Dedifferentiated amniotic fluid mesenchymal stem cell (primary cell): Measurements from ENCODE around the gene CTSE.

Experiments used
- DNase-seq: peaks from one replicate; pipeline ENCODE4 v3.0.0-alpha.2; 2016; ENCODE audit errors: extremely low spot score

The CTSE gene

DNA sequence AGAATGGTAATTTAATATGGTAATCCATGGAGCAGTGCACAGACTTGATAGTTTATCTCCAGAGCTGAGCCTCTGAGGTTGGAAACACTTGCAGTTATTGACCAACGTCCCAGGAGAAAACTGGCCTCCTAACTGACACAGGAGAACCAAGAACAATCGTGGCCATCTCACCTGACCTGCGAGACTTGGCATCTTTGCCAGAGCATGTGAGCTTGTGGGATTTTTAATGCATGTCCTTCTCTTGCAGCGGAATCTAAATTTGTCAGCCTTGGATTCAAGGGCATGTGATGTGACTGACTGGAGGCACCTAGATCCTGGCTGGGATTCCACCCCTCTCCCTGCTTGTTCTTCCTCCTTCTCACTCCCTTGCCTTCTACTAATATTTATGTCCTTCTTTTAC is 52.6 kb downstream of the CTSE start:
- no peak for DNase-seq

DNA sequence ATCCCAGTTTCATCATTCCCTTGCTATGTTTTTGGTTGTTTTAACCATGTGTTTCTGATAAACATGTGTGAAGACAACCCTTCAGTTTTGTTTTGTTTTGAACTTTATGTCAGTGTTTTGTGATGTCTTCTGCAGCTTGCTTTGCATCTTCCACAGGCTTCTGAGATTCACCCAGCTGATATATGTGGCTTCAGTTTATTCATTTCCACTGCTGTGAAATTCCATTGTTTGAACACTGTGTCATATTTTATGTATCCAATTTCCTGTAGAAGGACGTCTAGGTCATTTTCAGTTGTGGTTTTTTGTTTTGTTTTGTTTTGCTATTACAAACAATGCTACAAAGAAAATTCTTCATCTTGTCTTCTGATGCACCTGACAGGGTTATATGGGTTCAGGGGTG is 53.2 kb downstream of the CTSE start:
- DNase-seq, result no peak

DNA sequence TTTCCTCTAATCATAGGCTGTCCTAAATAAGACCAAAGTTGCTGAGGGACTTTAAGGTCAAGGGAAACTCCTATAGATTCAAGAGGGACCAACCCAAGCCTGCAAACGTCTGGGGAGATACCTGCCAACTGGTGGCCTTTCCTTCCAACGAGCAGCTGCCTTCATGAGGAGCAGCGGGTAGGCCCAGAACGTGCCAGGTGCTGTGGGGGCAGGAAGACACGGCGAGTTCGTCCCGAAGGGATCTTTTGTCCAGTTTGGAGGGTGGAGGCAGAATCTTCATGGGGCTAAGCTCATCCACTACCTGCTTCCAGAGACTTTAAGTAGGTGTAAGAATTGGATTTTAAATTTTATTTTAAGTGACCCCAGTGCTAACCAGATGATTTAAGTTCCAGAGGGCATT is 54.5 kb downstream of the CTSE start:
- DNase-seq, result no peak

GRCh38 chr1:205967554-205968335 is 56.0 kb downstream of the CTSE start:
- no peak for DNase-seq

- DNase-seq, result no peak
These were observed 58.4 kb downstream of the CTSE start for GRCh38 chr1:205965036-205965884.

DNA sequence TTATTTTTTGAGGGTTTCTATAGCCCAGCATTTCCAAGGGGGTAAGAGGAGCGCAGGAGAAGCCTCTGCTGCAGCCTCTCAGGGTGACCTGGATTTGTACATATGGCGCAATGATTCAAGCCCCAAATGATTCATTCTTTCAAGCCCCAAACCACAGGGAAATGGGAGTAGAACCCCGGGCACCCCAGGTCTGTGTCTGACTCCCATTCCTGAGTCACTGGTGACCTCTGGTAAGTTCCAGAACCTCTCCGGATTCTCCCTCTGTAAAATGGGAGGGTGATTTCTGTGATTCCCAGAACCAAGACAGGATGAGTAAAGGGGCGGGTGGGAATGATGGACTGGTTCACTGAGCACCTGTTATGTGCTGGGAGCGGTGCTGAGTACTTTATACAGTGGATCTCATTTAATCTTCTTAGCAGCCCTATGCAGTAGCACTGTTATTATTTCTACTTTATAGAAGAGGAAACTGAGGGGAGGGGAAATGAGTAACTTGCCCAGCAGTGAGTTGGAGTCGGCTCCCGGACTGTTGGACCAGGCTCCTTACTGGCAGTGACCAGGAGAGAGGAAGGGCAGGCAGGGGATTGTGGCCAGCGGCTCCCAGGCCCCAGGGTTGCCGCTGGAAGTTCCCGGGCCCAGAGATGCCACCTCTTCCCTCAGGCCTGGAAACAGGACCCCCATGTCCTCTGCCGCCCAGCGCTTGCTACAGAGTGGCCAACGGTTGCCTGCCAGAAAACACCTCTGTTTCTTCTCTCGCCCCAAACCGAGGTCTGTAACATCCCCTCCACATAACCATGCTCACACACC is 60.1 kb downstream of the CTSE start:
- no peak for DNase-seq

GRCh38 chr1:205962821-205963221 is 60.9 kb downstream of the CTSE start:
- no peak for DNase-seq

DNA sequence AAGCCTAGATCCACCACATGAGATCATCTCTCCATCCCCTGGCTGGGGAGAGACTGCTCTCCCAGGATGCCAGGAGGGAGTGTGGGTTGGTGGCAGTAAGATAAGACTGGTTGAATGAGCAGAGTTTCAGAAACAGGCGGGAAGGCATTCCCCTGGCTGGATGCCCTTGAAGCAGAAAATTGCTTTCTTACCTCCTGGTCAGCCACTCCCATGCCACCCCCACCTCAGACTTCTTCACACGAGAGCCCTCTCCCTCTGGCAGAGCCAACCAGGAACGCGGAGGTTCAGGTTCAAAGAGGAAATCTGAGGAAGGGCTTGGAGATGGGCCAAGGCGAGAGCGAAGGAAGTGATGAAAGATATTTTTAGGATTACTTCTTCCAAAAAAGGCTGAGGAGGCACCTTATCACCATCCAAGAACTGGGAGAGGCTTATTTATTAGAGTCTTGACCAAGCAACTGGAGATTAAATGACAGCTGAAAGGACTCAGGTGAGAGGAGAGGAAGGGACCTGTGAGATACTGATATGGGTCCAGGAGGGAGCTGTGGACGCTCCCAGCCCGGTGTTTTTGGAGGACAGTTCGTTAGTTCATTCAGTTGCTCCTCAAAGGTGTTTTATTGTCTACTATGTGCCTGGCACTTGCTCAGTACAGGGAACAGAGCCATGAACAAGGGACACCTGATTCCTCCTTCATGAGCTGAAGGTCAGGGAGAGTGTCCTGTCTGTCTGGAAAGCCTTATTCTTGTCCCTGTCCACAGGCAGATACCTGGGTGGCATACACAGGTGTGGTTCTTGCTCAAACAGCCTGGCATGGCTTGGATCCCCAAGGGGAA is 61.5 kb downstream of the CTSE start:
- DNase-seq, result no peak

GRCh38 chr1:205961405-205961804 is 62.3 kb downstream of the CTSE start:
- DNase-seq, result no peak

- DNase-seq, result no peak
These were observed 63.9 kb downstream of the CTSE start for GRCh38 chr1:205959789-205960188.
